NK-92 treated with Interleukin-12 subunit alpha and Interleukin-12 subunit beta, amount 100 ng/mL, for 24 hours (cell line): ENCODE data around the gene GP9.
"Not testable (repeated sequence)": the region's sequence is repeated elsewhere in the genome, so short reads cannot be mapped to it uniquely, and the experiment has no call there.

ENCODE experiments used
- DNase-seq: peaks from one replicate; lab custom pipeline; 2025; lab: John Stamatoyannopoulos, UW

The GP9 gene

GRCh38 chr3:129070086-129070885 lies 9.7 kb downstream of the GP9 start:
- DNase-seq, result no peak

DNA sequence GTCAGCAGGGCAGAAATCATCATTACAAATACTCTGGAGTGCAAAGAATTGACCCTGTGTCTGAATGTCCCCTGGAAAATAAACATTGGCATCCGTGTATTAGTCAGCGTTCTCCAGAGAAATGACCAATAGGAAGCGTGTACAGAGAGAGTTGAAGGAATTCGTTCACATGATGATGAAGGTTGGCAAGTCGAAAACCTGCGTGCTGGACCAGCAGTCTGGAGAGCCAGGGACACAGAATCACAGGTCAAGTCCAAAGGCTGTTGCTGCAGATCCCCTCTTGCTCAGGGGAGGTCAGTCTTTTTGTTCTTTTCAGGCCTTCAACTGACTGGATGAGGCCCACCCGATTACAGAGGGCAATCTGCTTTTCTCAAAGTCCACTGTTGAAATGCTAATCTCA lies 16.6 kb downstream of the GP9 start:
- DNase-seq, result no peak

GRCh38 chr3:129078510-129078909 lies 17.9 kb downstream of the GP9 start:
- DNase-seq, result no peak

DNA sequence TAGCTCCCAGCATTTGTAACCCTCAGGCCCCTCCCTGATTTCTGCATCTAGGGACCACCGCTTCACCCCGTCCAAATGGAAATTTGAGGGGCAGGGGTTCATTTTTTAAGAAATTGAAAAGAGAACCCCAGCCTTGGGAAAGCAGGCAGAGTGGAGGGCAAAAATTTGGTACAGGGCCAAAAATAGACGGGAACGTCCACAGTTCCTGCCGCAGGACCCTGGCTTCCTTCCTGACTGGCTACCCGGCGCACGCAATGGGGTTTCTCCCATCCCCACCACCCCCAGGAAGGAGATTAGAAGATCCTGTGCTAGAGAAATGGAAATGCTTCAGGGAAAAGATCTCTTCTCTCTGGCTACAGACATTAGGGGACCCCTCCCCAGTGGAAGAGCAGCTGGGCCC lies 20.9 kb downstream of the GP9 start:
- no peak for DNase-seq

DNA sequence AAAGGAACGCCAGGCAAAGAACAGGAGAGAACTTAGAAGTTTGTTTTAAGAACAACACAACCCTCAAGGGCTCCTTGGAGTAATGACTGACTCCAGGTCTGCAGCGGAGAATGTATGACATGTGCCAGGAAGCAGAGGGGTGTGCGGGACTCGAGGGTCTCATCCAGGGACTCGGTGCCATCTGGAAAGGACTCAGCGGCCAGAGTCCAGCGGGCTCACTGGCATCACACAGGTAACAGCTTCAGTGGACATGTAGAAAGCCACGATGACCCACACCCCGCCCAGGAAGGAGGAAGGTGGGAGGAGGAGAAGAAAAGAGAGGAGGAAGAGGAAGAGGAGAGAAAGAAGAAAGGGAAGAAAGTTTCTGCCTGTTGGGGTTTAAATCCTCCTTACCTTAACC lies 21.4 kb downstream of the GP9 start:
- DNase-seq, result no peak

DNA sequence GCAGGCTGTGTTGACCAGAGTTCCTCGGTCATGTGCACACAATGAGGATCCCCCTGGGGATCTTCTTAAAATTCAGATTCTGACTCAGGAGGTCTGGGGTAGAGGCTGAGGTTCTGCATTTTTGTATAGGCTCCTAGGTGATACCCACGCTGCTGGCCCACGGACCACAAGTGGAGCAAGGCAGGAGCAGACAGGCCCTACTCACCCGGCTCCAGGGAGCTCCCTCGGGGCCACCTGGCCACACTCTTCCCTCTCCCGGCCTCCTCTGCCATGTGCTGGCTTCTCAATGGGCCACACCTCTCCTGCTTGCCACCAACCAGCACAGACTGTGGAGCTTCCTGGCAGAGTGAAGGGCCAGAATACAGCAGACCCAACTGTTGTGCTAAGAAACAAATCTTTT lies 23.9 kb downstream of the GP9 start:
- DNase-seq, result no peak

DNA sequence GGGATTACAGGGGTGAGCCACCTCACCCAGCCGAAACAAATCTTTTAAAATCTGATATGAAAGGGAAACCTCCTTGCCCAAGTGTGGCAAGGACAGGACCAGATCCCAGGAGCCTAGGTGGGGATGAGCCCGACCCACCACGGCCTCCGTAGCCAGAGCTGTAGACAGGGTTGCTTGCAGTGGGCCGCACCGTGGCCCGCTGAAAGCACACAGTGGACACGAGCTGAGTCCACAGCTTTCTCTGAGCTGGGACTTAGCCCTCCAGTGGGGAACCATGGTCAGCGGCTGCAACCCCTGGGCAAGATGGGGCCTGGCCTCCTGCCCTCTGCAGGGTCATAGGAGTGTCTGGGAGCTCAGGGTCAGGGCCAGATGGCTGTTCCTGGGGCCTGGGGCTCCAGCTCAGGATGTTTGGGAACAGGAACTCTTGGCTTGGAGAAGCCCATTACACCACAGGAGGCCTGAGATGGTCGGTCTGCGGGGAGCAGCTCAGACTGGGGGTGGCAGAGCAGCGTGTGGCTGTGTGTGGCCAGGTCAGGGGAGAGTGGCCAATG lies 24.7 kb downstream of the GP9 start:
- no peak for DNase-seq

DNA sequence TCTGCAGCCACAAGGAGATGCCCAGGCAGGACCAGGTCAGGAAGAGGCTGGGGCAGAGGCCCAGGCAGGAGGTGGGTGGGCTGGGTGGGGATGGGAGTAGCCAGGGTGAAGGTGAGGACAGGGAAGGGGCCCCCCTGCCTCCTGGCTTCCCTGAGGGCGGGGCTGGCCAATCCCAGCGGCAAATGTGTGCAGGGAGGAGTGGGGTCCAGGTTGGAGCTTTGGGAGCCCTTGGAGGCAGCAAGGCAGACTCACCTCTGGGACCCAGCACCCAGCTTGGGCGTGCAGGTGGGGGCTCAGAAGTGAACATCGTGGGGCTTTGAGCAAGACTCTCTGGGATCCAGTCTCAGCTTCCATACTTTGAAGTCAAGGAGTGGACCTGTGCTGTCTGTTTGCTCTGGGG lies 25.2 kb downstream of the GP9 start:
- no peak for DNase-seq

GRCh38 chr3:129087138-129087702 lies 26.6 kb downstream of the GP9 start:
- DNase-seq, result no peak

DNA sequence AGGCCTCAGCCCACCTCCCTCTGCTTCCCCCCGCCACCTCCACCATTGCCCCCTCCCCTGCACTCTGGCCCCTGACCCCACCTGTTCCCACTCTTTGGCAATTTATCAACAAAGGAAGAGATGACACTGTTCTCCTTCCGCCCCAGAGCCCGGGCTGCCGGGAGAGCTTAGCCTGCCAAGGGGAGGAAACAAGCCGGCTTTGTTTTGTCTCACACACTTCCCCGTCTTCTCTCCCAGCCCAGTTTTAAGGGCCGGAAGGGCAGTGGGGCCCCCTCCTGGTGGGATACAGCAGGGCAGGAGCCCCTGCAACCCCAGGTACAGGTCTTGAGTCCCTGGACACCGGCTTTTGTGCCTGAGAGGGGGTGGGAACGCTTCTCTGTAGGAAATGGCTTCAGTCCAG lies 27.3 kb downstream of the GP9 start:
- DNase-seq, result not testable (repeated sequence)

DNA sequence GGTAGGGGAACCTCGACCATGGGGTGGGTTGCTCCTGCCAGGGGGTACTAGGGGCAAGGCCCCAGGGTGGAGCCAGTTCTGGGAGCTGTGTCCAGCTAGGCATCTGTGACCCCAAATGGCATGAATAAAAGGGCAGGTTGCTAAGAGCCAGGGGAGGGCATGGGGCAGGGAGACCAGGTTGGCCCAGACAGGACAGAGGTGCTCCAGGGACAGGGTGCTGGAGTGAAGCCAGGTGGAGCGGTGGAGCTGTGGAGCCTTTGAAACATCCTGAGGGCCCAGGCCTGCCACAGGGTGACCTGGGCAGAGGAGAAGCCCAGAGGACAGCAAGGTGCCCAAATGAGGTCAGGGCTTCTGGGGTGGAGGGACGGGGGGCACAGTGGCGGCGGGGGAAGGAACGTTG lies 27.7 kb downstream of the GP9 start:
- not testable (repeated sequence) for DNase-seq

DNA sequence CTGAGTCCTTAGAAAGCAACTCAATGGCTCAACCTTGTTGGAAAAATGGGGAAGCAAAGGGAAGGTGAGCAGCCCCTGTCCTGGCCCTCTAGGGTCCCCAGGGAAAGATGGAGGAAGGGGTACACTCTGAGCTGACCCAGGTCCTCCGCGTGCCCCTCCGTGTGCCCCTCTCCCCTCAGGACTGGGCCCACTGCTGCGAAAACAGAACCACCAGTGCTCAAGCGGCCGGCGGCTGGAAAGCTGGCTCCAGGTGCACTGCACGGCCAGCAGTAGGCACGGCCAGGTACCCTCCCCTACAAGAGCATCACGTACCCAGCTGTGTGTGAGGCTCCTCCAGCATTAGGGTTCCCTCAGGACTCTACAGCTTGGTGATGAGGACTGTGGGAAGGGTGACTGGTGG lies 34.7 kb downstream of the GP9 start:
- no peak for DNase-seq

- DNase-seq, result no peak
Observed at GRCh38 chr3:129100274-129100673, 39.7 kb downstream of the GP9 start.

GRCh38 chr3:129101370-129102138 lies 41.0 kb downstream of the GP9 start:
- DNase-seq, result no peak

DNA sequence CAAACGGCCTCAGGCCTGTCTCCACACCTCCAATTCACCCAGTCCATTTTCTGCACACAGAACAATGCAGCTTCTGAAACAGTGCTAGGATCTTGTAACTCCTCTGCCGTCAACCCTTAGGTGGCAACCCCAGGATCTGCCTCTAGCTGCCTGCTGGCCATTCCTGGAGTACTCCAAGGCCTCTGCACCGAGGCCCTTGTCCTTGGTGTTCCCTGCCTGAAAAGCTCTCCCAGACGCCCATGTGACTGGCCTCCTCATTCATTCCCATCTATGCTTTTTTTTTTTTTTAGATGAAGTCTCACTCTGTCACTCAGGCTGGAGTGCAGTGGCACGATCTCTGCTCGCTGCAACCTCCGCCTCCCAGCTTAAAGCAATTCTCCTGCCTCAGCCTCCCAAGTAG lies 42.7 kb downstream of the GP9 start:
- DNase-seq, result no peak

- DNase-seq, result no peak
Observed at GRCh38 chr3:129104051-129104450, 43.5 kb downstream of the GP9 start.

DNA sequence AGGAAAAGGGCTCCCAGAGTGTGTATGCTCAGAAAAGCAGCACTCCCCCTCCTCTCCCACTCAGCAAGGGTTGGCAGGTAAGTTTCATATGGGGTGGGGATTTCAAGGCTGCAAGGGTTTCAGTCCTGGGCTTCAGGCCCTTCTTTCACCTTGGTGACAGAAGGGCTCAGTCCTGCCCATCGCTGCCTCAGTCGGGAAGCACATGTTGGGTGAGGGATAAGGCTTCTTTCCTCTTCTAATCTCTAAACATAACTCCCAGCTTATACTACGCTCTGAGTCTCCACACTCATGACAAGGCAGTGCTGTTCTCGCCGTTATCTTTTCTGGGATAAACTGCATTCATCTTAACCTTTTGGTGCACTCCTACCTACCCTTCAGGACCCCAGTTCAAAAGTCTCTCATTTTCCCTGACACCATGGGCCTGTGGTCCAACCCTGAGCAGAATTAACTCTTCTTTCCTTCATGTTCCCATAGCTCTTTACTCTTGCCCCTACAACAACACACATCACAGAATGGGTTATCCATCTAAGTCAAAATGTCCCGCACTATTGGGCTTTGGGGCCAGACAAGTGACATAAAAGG lies 44.0 kb downstream of the GP9 start:
- DNase-seq, result no peak

- no peak for DNase-seq
Observed at GRCh38 chr3:129105862-129106261, 45.3 kb downstream of the GP9 start.

- no peak for DNase-seq
Observed at GRCh38 chr3:129106320-129106719, 45.7 kb downstream of the GP9 start.

DNA sequence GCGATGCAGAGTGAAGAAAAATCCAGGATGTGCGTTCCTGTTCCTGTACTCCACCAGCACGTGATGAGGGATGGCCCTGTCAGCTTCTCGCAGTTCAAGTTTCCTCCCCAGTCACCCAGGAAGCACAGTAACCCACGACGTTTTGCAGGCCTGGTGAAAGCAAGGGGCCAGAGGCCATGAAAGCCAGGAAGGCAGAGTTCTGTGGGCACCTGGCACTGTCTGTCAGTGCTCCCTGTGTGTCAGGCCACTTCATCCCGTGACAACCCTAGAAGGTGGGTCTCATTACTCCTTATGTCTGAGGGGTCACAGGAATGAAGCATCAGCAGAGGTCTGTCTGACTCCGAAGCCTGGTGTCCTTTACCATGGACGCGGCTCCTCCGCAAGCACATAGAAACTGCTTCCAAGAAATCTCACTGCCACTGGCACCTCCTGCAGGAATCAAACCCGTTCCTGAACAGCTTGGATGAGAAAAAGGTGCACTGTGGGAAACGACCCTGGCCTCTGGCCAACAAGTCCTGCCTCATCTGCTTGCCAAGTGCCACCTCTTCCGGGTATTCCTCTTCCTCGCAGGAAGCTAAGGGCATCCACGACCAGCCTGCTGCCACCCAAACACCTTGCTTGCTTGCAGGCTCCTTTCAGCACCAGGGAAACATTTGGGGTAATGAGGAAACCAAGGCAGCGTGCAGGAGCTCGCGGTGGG lies 46.4 kb downstream of the GP9 start:
- DNase-seq, result no peak

DNA sequence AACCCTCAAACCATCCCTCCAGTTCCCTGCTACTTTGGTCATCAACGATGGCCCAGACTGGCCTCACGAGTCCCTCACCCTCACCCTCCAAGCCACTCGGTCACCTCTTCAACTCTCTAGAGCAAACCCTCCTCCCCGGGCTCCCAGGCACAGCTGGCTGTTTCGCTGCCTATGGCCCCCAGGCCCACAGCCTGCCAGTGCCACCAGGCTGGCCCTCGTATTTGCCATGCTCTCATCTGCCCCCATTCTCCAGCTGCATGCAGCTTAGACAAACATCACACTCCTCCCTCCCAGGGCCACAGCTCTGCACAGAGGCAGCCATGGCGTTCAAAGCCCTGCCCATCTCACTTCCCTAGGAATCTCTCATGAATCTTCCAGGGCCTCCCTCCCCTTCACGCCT lies 47.2 kb downstream of the GP9 start:
- DNase-seq, result no peak
